ENCODE data around the gene MCEE. TPM values are rescaled to one million over a fixed set of nuclear protein-coding genes. Genes with fewer than 3 reads are reported as not detected.
"Not testable (repeated sequence)": the region's sequence is repeated elsewhere in the genome, so short reads cannot be mapped to it uniquely, and the experiment has no call there.

The MCEE gene
- polyA plus RNA-seq, 3 donors = 22.5 to 26.1 (median 23.4) TPM

DNA sequence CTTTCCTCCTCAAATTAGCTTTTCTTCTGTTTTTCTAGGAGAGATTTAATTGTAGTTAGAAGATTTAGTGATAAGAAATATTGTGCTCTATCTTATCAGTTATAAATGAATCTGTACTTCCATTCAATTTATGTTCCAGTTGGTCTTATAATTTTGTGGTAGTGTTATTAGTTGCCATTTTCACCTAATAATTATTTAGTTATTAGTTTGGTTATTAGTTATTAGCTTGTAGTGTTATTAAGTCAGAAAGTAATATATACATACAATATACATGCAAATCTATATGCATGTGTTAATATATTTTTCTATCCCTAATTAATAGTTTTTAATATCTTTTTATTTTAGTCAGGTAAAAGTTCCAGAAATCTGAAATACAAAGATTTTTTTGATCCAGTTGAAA is 3.6 kb upstream of the MCEE start:
- DNase-seq (ENCODE audit: extremely low read depth in 1 of 11, low read depth in 9 of 11, low spot score in 4 of 11) = no peak

DNA sequence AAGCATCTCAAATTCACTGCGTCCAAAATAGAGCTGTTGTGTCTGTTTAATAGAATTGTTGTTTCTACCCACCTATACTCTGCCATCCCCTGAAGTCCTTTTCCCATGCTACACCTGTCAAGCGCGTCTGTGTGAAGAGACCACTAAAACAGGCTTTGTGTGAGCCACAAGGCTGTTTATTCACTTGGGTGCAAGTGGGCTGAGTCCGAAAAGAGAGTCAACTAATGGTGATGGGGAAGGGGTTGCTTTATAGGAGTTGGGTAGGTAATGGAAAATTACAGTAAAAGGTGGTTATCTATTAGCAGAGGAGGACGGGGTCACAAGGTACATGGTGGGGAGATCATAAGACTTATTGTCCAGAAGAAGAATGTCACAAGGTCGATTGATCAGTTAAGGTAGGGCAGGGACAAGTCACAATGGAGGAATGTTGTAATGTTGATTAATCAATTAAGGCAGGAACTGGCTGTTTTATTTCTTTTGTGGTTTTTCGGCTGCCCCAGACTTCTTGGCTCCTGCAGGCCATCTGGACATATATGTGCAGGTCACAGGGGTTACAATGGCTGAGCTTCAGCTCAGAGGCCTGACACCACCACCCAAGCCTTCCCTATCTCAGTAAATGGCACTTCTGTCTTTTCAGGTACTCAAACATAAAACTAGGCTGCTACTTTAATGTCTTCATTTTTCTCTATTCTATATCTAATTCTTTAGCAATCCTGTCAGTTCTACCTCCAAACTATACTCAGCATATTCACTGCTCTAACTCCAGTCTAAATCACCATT is 1.5 kb upstream of the MCEE start:
- DNase-seq (ENCODE audit: extremely low read depth in 1 of 11, low read depth in 9 of 11, low spot score in 4 of 11) = not testable (repeated sequence)

DNA sequence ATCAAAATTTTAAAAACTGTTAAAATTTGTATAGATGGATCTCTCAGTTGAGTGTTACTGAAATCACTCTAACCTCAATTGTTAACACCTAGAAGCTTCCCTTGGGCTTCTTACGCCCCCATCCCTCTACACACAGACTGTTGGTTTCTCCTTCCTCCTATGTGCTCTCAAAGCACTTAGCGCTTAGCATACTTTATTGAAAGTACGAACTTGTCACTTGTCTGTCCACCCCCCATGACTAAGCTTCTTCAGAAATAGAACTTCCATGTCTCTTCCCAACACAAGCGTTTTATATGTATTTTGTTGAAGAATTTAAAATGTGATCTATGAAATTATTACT is 846 bp upstream of the MCEE start:
- peak in 3 of 11 donors; percentile 3 to 16 (median 15) for DNase-seq (ENCODE audit: extremely low read depth in 1 of 11, low read depth in 9 of 11, low spot score in 4 of 11)

DNA sequence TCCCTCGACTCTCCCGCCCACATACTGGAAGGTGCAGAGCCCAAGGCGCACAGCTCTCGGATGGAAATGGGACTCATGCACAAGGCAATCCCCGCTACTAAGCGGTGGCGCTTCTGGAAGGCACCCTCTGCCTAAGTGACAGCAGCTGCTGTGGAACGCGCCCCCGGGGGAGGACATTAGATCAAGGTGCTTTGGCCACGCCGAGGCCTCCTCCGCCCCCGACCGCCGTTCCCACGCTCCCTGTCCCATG is 202 bp downstream of the MCEE start:
- peak in 2 of 11 donors; percentile 35 to 69 for DNase-seq (ENCODE audit: extremely low read depth in 1 of 11, low read depth in 9 of 11, low spot score in 4 of 11)

DNA sequence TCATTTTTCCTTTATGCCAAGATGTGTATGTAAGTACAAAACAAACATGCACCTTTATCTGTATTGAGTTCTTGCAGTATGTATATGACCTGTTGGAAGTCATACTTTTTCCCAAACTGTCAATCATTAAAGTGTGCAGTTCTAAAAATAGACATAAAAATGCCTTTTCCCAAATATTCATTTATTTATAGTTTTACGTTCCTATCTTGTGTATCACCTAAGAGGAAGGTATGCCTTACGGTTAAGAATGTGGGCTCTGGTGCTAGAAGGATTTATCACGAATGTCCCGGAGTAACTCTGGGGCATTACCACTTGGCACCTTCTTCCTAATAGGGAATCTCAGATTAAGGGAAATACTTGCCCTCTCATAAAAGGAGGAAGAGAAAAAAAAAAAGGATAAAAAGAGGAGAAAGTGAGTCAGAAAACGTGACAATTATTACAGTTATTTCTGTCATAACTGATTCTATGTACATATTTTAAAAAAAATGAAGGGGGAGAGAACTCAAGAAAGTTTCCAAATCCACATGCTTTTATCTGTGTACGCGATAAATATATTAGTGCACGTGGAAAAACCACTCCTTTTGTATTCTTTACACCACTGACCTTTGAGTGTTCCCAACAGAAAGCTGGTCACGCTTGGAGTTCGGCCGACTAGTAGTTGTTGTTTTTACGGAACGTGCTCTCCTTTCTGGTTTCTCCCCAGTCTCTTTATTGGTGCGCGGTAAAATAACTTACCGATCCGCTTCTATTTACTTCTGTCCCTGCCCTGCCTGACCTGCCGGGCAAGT is 721 bp downstream of the MCEE start:
- DNase-seq (ENCODE audit: extremely low read depth in 1 of 11, low read depth in 9 of 11, low spot score in 4 of 11) = peak in 5 of 11 donors; percentile 0 to 24 (median 1)

DNA sequence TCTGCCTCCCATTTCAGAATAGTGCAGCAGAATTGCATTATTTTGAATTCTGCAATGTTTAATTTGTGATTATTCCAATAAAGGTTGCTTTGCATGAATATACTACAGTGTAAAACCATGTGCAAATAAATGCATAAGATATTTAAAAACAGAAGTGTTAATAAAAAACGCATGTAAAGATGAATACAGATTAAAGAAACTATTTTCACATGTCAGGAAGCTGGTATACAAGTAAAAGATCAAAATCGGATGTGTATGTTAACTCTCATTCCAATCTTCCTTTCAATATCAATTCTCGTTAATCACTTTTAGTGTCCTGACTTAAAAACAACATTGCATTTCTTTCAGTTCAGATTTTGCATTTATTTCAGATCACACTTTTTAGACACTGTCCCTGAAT is 3.1 kb downstream of the MCEE start:
- DNase-seq (ENCODE audit: extremely low read depth in 1 of 11, low read depth in 9 of 11, low spot score in 4 of 11) = no peak

DNA sequence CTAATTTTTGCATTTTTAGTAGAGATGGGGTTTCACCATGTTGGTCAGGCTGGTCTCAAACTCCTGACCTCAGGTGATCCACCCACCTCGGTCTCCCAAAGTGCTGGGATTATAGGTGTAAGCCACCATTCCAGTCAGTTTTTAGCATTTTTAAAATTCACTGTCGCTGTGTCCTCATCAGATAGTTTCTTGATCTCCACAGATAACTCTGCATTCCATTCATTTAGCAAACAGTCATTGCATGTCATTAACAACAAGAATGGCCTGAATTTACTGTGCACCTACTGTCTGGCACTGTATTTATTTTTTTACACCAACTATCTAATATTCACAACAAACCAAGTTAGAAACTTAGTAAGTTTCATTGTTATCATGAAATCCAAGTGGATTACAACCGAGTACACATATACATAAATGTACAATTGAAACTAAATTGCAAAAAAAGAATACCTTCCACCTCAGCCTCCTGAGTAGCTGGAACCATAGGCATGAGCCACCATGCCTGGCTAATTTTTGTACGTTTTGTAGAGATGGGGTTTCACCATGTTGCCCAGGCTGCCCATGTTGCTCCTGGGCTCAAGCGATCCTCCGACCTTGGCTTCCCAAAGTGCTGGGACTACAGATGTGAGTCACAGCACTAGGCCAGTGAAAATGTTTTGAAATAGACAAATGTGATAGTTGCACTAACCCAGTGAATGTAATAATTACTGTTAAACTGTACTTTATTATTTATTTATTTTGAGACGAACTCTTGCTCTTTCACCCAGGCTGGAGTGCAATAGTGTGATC is 4.3 kb downstream of the MCEE start:
- no peak for DNase-seq (ENCODE audit: extremely low read depth in 1 of 11, low read depth in 9 of 11, low spot score in 4 of 11)

DNA sequence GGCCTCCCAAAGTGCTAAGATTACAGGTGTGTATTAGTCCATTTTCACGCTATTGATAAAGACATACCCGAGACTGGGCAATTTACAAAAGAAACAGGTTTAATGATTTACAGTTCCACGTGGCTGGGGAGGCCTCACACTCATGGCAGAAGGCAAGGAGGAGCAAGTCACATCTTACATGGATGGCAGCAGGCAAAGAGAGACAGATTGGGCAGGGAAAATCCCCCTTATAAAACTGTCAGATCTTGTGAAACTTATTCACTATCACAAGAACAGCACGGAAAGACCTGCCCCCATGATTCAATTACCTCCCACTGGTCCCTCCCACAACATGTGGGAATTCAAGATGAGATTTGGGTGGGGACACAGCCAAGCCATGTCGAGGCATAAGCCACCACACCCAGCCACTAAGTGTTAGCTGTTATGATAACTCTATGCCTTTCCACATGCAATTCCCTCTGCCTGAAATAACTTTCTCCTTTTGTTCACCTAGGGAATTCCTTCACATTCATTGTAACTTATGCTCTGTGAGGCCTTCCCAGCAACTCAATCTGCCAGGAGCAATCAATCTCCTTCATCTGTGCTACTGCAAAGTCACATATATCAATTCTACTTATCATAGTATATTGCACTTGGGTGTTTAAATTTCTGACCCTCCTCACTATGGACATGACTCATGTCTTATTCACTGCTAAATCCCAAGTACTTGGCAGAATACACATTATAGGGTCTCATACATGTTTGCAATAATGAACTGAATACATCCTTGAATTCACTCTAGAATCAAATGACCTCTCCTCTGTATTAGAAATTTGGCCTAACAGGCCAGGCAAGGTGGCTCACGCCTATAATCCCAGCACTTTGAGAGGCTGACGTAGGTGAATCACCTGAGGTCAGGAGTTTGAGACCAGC is 7.4 kb downstream of the MCEE start:
- DNase-seq (ENCODE audit: extremely low read depth in 1 of 11, low read depth in 9 of 11, low spot score in 4 of 11) = no peak

DNA sequence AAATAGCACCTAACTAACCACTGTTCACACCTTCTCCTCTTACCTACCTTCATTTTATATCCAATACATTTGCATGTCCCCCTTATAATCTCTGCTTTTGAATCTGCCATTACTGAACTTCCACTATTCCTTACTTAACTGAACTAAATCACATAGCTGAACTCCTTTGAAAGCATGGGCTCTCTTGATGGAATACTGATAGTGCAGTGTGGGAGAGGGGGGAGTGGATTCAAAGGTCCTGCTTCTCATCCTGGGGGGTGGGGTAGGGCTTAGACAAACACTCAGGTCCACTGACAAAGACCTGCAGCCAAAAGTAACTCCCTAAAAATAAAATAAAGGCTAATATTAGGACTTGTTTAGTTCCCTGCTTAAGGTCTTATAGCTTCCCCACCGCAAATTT is 8.6 kb downstream of the MCEE start:
- DNase-seq (ENCODE audit: extremely low read depth in 1 of 11, low read depth in 9 of 11, low spot score in 4 of 11) = no peak

DNA sequence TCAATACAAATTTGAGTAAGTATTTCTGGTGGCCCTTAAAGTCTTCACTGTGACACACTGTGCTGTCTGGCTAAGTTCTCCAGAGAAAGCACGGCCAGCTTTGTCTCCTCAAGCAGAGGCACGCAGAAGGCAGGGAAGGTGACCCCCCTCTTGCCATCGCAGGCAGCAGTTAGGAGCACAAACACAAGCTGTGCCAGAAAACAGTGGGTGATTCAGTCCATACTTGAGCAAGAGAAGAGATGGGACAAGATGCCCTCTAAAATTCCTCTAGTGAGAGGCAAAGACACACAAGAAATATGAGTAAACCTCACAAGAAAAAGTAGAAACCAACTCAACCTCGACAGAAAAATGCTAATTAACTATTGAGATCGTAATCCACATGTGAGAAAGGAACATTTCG is 9.8 kb downstream of the MCEE start:
- no peak for DNase-seq (ENCODE audit: extremely low read depth in 1 of 11, low read depth in 9 of 11, low spot score in 4 of 11)

DNA sequence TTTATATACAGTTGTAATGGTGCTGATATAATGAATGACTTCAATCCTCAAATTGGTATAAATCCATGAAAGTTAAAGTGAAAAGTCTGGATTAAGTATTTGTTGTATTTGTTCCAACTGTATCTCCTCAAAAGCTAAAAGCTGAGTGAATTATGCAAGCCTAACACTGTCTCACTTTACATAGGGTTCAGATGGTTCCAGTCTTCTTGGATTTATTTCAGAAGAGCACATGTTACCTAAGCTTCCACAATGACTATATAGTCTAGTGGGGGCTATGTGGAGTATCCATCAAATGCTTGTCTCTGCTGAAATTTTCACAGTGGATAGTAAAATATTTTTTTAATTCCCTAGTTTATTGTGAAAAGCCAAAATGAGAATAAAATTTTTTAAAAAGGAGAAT is 13.0 kb downstream of the MCEE start:
- DNase-seq (ENCODE audit: extremely low read depth in 1 of 11, low read depth in 9 of 11, low spot score in 4 of 11) = no peak

DNA sequence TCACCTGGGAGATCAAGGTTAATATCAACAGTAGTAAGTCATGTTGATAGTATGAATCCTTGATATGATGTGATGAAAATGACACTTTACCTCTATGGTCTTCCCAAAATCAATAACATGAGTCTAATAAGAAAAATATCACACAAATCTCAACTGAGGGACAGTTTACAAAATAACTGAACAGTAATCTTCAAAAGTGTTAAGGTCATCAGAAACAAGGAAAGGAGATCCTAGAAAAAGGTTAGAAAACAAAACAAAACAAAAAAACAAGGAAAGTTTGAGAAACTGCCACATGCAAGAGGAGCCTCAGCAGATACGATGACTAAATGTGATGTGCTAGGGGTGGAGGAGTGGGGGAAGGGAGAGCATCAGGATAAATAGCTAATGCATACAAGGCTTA is 16.2 kb downstream of the MCEE start:
- no peak for DNase-seq (ENCODE audit: extremely low read depth in 1 of 11, low read depth in 9 of 11, low spot score in 4 of 11)

DNA sequence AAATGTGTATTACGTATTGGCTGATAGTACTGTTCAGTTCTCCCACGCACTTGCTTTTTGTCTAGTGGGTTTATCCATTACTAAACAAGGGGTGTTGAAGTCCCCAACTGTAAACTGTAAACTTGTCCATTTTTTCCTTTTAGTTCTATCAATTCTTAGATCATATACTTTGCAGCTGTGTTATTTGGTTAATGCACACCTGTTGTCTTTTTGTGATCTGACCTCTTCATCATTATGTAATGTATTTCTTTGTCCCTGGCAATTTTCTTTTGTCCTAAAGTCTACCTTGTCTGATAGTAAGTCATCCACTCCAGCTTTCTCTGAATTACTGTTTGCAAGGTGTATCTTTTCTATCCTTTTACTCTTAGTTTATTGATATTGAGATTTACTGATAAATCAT is 21.9 kb downstream of the MCEE start:
- no peak for DNase-seq (ENCODE audit: extremely low read depth in 1 of 11, low read depth in 9 of 11, low spot score in 4 of 11)

DNA sequence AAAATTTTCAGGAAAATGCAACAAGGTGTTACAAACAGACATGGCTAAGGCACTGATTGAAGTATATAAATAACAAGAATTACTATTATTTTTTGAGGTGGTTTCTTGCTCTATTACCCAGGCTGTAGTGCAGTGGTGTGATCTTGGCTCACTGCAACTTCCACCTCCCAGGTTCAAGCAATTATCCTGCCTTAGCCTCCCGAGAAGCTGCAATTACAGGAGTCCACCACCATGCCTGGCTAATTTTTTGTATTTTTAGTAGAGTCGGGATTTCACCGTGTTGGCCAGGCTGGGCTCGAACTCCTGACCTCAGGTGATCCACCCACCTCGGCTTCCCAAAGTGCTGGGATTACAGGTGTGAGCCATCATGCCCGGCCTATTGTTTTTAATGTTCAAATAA is 23.6 kb downstream of the MCEE start:
- DNase-seq (ENCODE audit: extremely low read depth in 1 of 11, low read depth in 9 of 11, low spot score in 4 of 11) = not testable (repeated sequence)

DNA sequence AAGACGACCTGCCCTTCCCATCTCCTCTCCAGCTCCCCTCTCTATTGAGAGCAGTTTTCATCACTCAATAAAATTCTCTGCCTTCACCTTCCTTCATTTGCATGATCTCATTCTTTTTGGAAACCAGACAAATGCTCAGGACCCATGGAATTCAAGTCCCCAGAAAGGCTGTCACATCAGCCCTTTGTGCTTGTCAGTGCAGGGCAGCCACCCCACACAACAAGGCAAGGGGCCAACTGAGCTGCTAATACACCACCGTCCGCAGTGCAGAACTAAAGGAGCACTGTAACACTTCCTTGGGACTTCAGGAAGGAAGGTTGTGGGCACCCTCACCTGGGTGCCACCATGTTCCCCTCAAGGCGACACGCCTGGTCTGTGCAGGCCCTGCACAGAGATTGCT is 26.2 kb downstream of the MCEE start:
- DNase-seq (ENCODE audit: extremely low read depth in 1 of 11, low read depth in 9 of 11, low spot score in 4 of 11) = no peak

DNA sequence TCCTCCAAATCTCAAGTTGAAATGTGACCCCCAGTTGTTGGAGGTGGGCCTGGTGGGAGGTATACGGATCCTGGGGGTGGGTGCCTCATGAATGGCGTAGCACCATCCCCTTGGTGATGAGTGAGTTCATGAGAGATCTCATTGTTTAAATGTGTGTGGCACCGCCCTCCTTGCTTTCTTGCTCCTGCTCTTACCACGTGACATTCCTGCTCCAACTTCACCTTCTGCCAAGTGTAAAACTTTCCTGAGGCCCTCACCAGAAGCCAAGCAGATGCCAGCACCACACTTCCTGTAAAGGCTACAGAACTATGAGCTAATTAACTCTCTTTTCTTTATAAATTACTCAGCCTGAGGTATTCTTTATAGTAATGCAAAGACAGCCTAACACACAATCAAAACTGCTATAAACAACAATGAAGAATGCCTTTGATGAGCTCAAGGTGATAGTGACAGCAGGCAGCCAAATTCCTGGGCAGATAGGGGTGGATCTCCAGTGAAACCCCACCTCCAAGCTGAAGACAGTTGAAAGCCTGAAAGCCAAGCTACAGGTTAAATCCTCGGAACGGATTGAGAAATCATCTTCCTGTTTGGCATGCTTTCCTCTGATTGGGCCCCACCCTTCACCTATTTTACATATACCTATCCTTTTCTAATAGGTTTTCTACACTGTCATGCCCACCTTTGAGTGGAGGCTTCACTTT is 26.9 kb downstream of the MCEE start:
- DNase-seq (ENCODE audit: extremely low read depth in 1 of 11, low read depth in 9 of 11, low spot score in 4 of 11) = no peak

DNA sequence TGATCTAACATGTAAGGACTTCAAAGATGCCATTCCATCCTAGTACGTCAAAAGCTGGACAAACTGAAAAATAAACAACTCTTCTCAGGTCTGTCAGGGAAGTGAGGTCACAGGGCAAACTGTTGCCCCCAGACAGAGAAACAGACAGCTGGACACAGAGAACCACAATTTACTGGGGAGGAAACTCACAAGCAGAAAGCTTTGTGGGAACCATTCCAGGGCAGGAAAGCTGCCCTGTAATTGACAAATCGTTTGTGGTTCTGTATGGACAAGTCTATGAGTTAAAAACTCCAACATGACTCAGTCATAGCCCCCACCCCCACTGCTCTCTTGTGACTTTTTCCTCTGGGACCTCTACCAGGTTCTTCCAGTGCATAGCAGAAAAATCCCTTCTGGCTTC is 28.4 kb downstream of the MCEE start:
- DNase-seq (ENCODE audit: extremely low read depth in 1 of 11, low read depth in 9 of 11, low spot score in 4 of 11) = no peak

DNA sequence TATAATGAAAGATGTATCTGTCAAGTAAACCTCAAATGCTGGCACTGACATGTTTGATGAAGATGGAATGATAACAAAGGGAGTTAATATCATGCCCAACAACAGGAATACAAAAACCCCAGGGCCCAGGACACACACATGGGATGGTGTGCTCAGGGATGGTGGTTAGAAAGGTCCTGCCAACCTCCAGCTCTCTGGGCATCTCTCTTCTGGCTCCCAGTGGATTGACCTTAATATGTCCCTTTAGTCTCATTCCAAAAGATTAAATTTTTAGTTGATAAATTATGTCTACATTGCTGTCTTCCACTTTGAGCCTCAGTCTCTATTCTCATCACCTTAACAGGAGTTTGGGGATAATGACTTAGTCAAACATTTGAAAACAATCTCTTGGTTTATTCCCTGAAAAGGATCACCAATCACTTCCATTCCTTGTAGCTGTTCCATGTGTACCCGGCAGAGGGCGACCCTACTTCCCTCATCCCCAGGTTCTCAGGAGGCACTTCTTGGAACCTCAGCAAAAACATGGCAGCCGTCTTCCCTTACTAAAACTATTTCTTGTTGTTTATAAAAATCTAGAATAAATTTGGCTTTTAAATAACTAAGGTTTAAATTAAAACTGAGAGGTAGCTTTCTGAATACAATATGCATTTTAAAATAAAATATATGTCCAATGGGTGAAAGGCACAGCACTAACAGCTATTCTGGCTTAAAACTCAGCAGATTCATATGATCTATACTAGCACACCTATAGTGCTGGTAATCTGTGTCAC is 29.6 kb downstream of the MCEE start:
- DNase-seq (ENCODE audit: extremely low read depth in 1 of 11, low read depth in 9 of 11, low spot score in 4 of 11) = peak in 10 of 11 donors; percentile 6 to 23 (median 13)

Measured in renal cortex interstitium (tissue), 11 donors.